HEK293 (cell line): ENCODE results near the gene ATF1.

Experiments
- CTCF ChIA-PET: fragments of 350-600 bp; formaldehyde crosslinking; extraction: SDS; loops from one replicate; lab custom pipeline; 2021; ENCODE audit warnings: antibody characterized with exemption; lab: Yijun Ruan, JAX
- POLR2A ChIA-PET: fragments of 300-600 bp; formaldehyde crosslinking; extraction: SDS; loops from one replicate; lab custom pipeline; 2020; ENCODE audit warnings: antibody characterized with exemption, inconsistent platforms; lab: Yijun Ruan, JAX
- H3K27ac ChIP-seq: fragments of 200-500 bp; sonication (Bioruptor generic); 2 replicates; pipeline ENCODE4 v1.5.1; 2014; ENCODE audit warnings: low read depth, low read length, control low read depth, inconsistent platforms; ENCODE audit errors: extremely low read depth
- H3K36me3 ChIP-seq, 2 experiments: fragments of 200-500 bp in 1 of 2; sonication (Bioruptor generic) in 1 of 2; 1 replicate in 1 of 2; 2 replicates in 1 of 2; pipeline ENCODE4 v1.5.1; 2014 to 2017; ENCODE audit warnings: inconsistent platforms in 2 of 2, low read length in 2 of 2; ENCODE audit not compliant: control insufficient read depth in 2 of 2, insufficient read depth in 1 of 2
- H3K4me1 ChIP-seq: fragments of 200-500 bp; sonication (Bioruptor generic); 2 replicates; pipeline ENCODE4 v1.5.1; 2014; ENCODE audit warnings: mild to moderate bottlenecking, low read length, inconsistent platforms; ENCODE audit not compliant: control insufficient read depth, insufficient read depth
- H3K4me3 ChIP-seq: 2 replicates; pipeline ENCODE4 v1.5.1; 2011; ENCODE audit warnings: low read depth, mild to moderate bottlenecking, control low read depth, low read length, moderate library complexity
- H3K9me3 ChIP-seq: fragments of 200-500 bp; sonication (Bioruptor generic); 2 replicates; pipeline ENCODE4 v1.5.1; 2014; ENCODE audit warnings: low read depth, low read length, inconsistent platforms; ENCODE audit not compliant: control insufficient read depth, insufficient read depth
- EGR2 ChIP-seq: fragments of 450-650 bp; formaldehyde crosslinking; IDR thresholded peaks from 2 replicates; pipeline ENCODE4 v1.5.1; 2016; ENCODE audit warnings: low read depth, missing biosample characterization, missing genetic modification characterization
- FEZF1 ChIP-seq: fragments of 450-650 bp; formaldehyde crosslinking; IDR thresholded peaks from 2 replicates; pipeline ENCODE4 v1.5.1; 2016; ENCODE audit warnings: missing biosample characterization, missing genetic modification characterization
- GFI1B ChIP-seq: fragments of 450-650 bp; formaldehyde crosslinking; IDR thresholded peaks from 2 replicates; pipeline ENCODE4 v1.5.1; 2016; ENCODE audit warnings: missing biosample characterization, missing genetic modification characterization
- GLI4 ChIP-seq: fragments of 450-650 bp; formaldehyde crosslinking; IDR thresholded peaks from 2 replicates; pipeline ENCODE4 v1.5.1; 2016; ENCODE audit warnings: missing biosample characterization, missing genetic modification characterization
- KLF1 ChIP-seq: fragments of 450-650 bp; formaldehyde crosslinking; IDR thresholded peaks from 2 replicates; pipeline ENCODE4 v1.5.1; 2016; ENCODE audit warnings: missing biosample characterization, missing genetic modification characterization
- KLF9 ChIP-seq: fragments of 450-650 bp; formaldehyde crosslinking; IDR thresholded peaks from 2 replicates; pipeline ENCODE4 v1.5.1; 2016; ENCODE audit warnings: missing biosample characterization, missing genetic modification characterization, low read depth
- MEIS1 ChIP-seq: sonication (generic); formaldehyde crosslinking; IDR thresholded peaks from 2 replicates; pipeline ENCODE4 v1.8.1; 2022; ENCODE audit warnings: missing genetic modification reagents, mild to moderate bottlenecking, borderline replicate concordance
- SP2 ChIP-seq: fragments of 450-650 bp; formaldehyde crosslinking; IDR thresholded peaks from 2 replicates; pipeline ENCODE4 v1.5.1; 2016; ENCODE audit warnings: missing biosample characterization, missing genetic modification characterization
- SP7 ChIP-seq: fragments of 450-650 bp; formaldehyde crosslinking; IDR thresholded peaks from 2 replicates; pipeline ENCODE4 v1.5.1; 2016; ENCODE audit warnings: missing biosample characterization, missing genetic modification characterization
- TCF7L2 ChIP-seq: IDR thresholded peaks from 2 replicates; pipeline ENCODE4 v1.6.1; 2011; ENCODE audit warnings: low read depth, mild to moderate bottlenecking, inconsistent platforms, low read length, moderate library complexity, borderline replicate concordance
- ZBTB21 ChIP-seq: fragments of 450-650 bp; formaldehyde crosslinking; IDR thresholded peaks from 2 replicates; pipeline ENCODE4 v1.5.1; 2017; ENCODE audit warnings: missing biosample characterization, missing genetic modification characterization
- ZEB2 ChIP-seq: fragments of 450-650 bp; formaldehyde crosslinking; IDR thresholded peaks from 2 replicates; pipeline ENCODE4 v1.5.1; 2016; ENCODE audit warnings: missing biosample characterization, missing genetic modification characterization
- ZNF138 ChIP-seq: fragments of 450-650 bp; formaldehyde crosslinking; IDR thresholded peaks from 2 replicates; pipeline ENCODE4 v1.5.1; 2016; ENCODE audit warnings: missing biosample characterization, missing genetic modification characterization, borderline replicate concordance
- ZNF140 ChIP-seq: fragments of 450-650 bp; formaldehyde crosslinking; IDR thresholded peaks from 2 replicates; pipeline ENCODE4 v1.5.1; 2016; ENCODE audit warnings: missing biosample characterization, missing genetic modification characterization
- ZNF211 ChIP-seq: fragments of 450-650 bp; formaldehyde crosslinking; IDR thresholded peaks from 2 replicates; pipeline ENCODE4 v1.5.1; 2016; ENCODE audit warnings: low read depth, missing biosample characterization, missing genetic modification characterization
- ZNF221 ChIP-seq: fragments of 450-650 bp; formaldehyde crosslinking; IDR thresholded peaks from 2 replicates; pipeline ENCODE4 v1.5.1; 2017; ENCODE audit warnings: missing biosample characterization, missing genetic modification characterization, borderline replicate concordance
- ZNF223 ChIP-seq: fragments of 450-650 bp; formaldehyde crosslinking; IDR thresholded peaks from 2 replicates; pipeline ENCODE4 v1.5.1; 2016; ENCODE audit warnings: missing biosample characterization, missing genetic modification characterization
- ZNF341 ChIP-seq: fragments of 450-650 bp; formaldehyde crosslinking; IDR thresholded peaks from 2 replicates; pipeline ENCODE4; 2016; ENCODE audit warnings: low read depth, missing biosample characterization, missing genetic modification characterization
- ZNF521 ChIP-seq: fragments of 450-650 bp; formaldehyde crosslinking; IDR thresholded peaks from 2 replicates; pipeline ENCODE4 v1.5.1; 2017; ENCODE audit warnings: missing biosample characterization, mild to moderate bottlenecking, missing genetic modification characterization
- ZNF843 ChIP-seq: fragments of 450-650 bp; formaldehyde crosslinking; IDR thresholded peaks from 2 replicates; pipeline ENCODE4 v1.5.1; 2016; ENCODE audit warnings: missing biosample characterization, missing genetic modification characterization
- TF ChIP-seq, protein P1 (sequence below): fragments of 450-650 bp; formaldehyde crosslinking; IDR thresholded peaks from 2 replicates; pipeline ENCODE4 v1.5.1; 2017; ENCODE audit warnings: missing biosample characterization, missing genetic modification characterization
- TF ChIP-seq, protein P2 (sequence below): fragments of 450-650 bp; formaldehyde crosslinking; IDR thresholded peaks from 2 replicates; pipeline ENCODE4 v1.5.1; 2016; ENCODE audit warnings: missing biosample characterization, missing genetic modification characterization, low read depth
- TF ChIP-seq, protein P3 (sequence below): fragments of 450-650 bp; formaldehyde crosslinking; IDR thresholded peaks from 2 replicates; pipeline ENCODE4 v1.5.1; 2016; ENCODE audit warnings: missing biosample characterization, missing genetic modification characterization
- TF ChIP-seq, protein P4 (sequence below): fragments of 450-650 bp; formaldehyde crosslinking; optimal IDR thresholded peaks from 2 replicates; pipeline ENCODE3; 2016; ENCODE audit warnings: missing biosample characterization, mild to moderate bottlenecking, missing genetic modification characterization
- TF ChIP-seq, protein P5 (sequence below): fragments of 450-650 bp; formaldehyde crosslinking; IDR thresholded peaks from 2 replicates; pipeline ENCODE4 v1.5.1; 2016; ENCODE audit warnings: missing biosample characterization, missing genetic modification characterization

The ATF1 gene

DNA sequence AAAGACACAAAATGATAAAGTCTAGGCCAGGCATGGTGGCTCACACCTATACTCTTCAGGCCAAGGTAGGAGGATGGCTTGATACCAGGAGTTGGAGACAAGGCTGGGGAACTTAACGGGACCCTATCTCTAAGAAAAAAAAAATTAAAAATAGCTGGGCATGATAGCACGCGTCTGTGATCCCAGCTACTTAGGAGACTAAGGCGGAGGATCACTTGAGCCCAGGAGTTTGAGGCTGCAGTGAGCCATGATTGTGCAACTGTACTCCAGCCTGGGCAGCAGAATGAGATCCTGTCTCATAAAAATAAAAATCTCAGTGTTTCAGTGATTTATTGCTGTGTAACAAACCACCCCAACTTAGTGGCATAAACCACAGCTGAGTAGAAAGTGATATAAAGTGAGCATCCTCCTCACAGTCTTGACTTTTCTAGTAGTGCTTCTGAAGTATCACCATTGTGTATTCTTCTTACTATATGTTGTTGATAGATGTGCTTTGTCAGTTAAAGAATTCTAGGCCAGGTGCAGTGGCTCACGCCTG, 10.6 kb upstream of the ATF1 start:
- H3K36me3 ChIP-seq: peaks cover 0 to 5% of the 10 kb centered on the region in 2 experiments; a peak in 1 of 3 replicates
- POLR2A ChIA-PET: interaction anchor here (0.7 kb wide), 1 partner anchor 8 kb away, joined by 5 read pairs; no protein-coding TSS in a partner anchor
- no peak for TF ChIP-seq ZNF223 (tag by site-specific recombination)
- TF ChIP-seq, protein P1, sequence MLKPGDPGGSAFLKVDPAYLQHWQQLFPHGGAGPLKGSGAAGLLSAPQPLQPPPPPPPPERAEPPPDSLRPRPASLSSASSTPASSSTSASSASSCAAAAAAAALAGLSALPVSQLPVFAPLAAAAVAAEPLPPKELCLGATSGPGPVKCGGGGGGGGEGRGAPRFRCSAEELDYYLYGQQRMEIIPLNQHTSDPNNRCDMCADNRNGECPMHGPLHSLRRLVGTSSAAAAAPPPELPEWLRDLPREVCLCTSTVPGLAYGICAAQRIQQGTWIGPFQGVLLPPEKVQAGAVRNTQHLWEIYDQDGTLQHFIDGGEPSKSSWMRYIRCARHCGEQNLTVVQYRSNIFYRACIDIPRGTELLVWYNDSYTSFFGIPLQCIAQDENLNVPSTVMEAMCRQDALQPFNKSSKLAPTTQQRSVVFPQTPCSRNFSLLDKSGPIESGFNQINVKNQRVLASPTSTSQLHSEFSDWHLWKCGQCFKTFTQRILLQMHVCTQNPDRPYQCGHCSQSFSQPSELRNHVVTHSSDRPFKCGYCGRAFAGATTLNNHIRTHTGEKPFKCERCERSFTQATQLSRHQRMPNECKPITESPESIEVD (tag by site-specific recombination): peak; percentile 56
- no peak for TF ChIP-seq SP7 (tag by site-specific recombination)
- TF ChIP-seq, protein P2, sequence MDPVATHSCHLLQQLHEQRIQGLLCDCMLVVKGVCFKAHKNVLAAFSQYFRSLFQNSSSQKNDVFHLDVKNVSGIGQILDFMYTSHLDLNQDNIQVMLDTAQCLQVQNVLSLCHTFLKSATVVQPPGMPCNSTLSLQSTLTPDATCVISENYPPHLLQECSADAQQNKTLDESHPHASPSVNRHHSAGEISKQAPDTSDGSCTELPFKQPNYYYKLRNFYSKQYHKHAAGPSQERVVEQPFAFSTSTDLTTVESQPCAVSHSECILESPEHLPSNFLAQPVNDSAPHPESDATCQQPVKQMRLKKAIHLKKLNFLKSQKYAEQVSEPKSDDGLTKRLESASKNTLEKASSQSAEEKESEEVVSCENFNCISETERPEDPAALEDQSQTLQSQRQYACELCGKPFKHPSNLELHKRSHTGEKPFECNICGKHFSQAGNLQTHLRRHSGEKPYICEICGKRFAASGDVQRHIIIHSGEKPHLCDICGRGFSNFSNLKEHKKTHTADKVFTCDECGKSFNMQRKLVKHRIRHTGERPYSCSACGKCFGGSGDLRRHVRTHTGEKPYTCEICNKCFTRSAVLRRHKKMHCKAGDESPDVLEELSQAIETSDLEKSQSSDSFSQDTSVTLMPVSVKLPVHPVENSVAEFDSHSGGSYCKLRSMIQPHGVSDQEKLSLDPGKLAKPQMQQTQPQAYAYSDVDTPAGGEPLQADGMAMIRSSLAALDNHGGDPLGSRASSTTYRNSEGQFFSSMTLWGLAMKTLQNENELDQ (tag by site-specific recombination): no peak
- TF ChIP-seq FEZF1: peak; percentile 61; the same call in 1 of the 2 replicates
- TF ChIP-seq ZBTB21 (tag by site-specific recombination): no peak
- TF ChIP-seq GFI1B (tag by site-specific recombination): peak; percentile 17; the same call in 1 of the 2 replicates
- TF ChIP-seq, protein P3, sequence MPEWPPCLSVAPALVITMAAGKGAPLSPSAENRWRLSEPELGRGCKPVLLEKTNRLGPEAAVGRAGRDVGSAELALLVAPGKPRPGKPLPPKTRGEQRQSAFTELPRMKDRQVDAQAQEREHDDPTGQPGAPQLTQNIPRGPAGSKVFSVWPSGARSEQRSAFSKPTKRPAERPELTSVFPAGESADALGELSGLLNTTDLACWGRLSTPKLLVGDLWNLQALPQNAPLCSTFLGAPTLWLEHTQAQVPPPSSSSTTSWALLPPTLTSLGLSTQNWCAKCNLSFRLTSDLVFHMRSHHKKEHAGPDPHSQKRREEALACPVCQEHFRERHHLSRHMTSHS (tag by site-specific recombination): no peak

DNA sequence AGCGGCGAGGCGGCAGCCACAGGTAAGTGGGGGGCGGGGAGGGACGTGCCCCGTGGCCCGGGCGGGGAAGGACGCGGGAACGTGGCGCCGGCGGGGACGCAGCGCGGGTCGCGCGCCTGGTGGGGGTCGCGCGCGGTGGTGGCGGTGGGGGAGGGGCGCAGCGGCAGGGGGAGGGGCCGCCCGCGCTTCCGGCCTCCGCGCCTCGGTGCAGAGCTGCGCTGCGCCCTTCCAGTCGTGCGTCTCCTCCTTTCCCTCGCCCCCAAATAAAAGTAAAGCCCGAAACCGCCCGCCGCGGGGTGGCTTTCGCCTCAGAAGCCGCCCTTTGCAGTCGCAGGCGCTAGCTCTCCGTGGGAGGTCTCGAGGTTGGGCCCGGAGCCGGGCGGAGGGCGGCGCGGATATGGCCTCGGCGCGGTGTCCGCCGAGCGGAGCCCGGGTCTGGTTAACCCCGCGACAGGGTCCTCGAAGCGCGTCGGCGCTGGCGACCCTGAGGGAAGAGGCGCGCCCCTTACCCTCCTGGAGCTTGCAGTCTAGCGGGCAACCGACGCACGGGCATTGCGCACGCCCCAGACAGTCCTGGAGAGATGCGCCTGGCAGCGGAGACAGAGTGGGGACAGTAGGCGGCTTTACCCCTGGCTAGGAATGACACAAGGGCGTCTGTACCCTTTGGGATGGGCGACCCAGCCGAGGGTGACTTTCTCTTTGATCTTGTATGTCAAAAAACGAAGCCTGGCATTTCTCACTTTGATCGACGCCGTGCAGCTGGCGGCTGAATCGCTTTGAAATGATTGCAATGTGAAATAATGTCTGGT, 589 bp downstream of the ATF1 start:
- H3K36me3 ChIP-seq: no peaks in the 10 kb centered on the region
- peaks cover 12% of the 10 kb centered on the region; the same call in 1 of the 2 replicates for H3K4me1 ChIP-seq
- H3K27ac ChIP-seq: peak overlapping the region; percentile 94
- peak overlapping the region; percentile 93 for H3K4me3 ChIP-seq
- ChIA-PET CTCF (interaction anchor here (0.5 to 2.0 kb wide), 23 partner anchors 10 to 1102 kb away, joined by 3 to 22 read pairs (median 3); partner anchors contain the start of genes DIP2B and LETMD1), POLR2A (interaction anchor here (0.5 to 2.6 kb wide), 19 partner anchors 9 to 928 kb away, joined by 3 to 10 read pairs (median 3); partner anchors contain the start of genes CSRNP2, DIP2B and SLC11A2)
- no peaks in the 10 kb centered on the region for H3K9me3 ChIP-seq
- TF ChIP-seq, protein P4, sequence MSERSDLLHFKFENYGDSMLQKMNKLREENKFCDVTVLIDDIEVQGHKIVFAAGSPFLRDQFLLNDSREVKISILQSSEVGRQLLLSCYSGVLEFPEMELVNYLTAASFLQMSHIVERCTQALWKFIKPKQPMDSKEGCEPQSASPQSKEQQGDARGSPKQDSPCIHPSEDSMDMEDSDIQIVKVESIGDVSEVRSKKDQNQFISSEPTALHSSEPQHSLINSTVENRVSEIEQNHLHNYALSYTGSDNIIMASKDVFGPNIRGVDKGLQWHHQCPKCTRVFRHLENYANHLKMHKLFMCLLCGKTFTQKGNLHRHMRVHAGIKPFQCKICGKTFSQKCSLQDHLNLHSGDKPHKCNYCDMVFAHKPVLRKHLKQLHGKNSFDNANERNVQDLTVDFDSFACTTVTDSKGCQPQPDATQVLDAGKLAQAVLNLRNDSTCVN: peak; percentile 90
- peak; percentile 70 for TF ChIP-seq ZNF341 (tag by site-specific recombination)
- peak; percentile 46 for TF ChIP-seq SP2 (tag by site-specific recombination)
- TF ChIP-seq ZEB2 (tag by site-specific recombination): peak; percentile 55; the same call in 1 of the 2 replicates
- TF ChIP-seq ZNF211 (tag by site-specific recombination): no peak
- no peak for TF ChIP-seq ZNF138 (tag by site-specific recombination)
- TF ChIP-seq ZNF843 (tag by site-specific recombination): peak; percentile 27; the same call in 1 of the 2 replicates
- TF ChIP-seq MEIS1 (CRISPR knock-in tag): no peak
- TF ChIP-seq GLI4 (tag by site-specific recombination): no peak
- TF ChIP-seq EGR2 (tag by site-specific recombination): 0 out of 2 replicates have a peak, but pooled peaks have one; percentile 27
- TF ChIP-seq ZNF221 (tag by site-specific recombination): no peak
- TF ChIP-seq KLF1 (tag by site-specific recombination): peak; percentile 10; the same call in 1 of the 2 replicates
- TF ChIP-seq TCF7L2: 0 out of 2 replicates have a peak, but pooled peaks have one; percentile 20
- TF ChIP-seq, protein P5, sequence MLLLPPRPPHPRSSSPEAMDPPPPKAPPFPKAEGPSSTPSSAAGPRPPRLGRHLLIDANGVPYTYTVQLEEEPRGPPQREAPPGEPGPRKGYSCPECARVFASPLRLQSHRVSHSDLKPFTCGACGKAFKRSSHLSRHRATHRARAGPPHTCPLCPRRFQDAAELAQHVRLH (tag by site-specific recombination): no peak
- peak; percentile 13; the same call in 1 of the 2 replicates for TF ChIP-seq KLF9
- TF ChIP-seq ZNF140 (tag by site-specific recombination): no peak
- no peak for TF ChIP-seq ZNF521 (tag by site-specific recombination)

More for the DNA sequence above, 10.6 kb upstream of the ATF1 start:
- no peak overlapping the region for H3K27ac ChIP-seq
- H3K9me3 ChIP-seq: no peaks in the 10 kb centered on the region
- no peak overlapping the region for H3K4me3 ChIP-seq
- no peaks in the 10 kb centered on the region; the same call in 1 of the 2 replicates for H3K4me1 ChIP-seq
- CTCF ChIA-PET: interaction anchor here (0.6 to 0.8 kb wide), 2 partner anchors 18 to 114 kb away, joined by 4 read pairs; no protein-coding TSS in a partner anchor
